Stomach smooth muscle (tissue), 2 donors: ENCODE data around the gene CLASRP.

Experiments
- H3K27ac ChIP-seq: one replicate; pipeline ENCODE4 v1.7.0; 2013; ENCODE audit warnings: mild to moderate bottlenecking, low read length, inconsistent platforms
- H3K27me3 ChIP-seq, 2 donors: one replicate each; pipeline ENCODE4 v1.7.0; 2013; ENCODE audit warnings: low read length in 2 of 2; ENCODE audit not compliant: insufficient read depth in 2 of 2, control insufficient read depth in 1 of 2
- H3K36me3 ChIP-seq, 2 donors: one replicate each; pipeline ENCODE4 v1.7.0; 2013; ENCODE audit warnings: low read length in 2 of 2; ENCODE audit not compliant: control insufficient read depth in 2 of 2, insufficient read depth in 2 of 2
- H3K4me1 ChIP-seq: one replicate; pipeline ENCODE4 v1.7.0; 2013; ENCODE audit warnings: low read length; ENCODE audit not compliant: control insufficient read depth, insufficient read depth
- H3K4me3 ChIP-seq, 2 donors: one replicate each; pipeline ENCODE4 v1.7.0; 2013; ENCODE audit warnings: low read length in 2 of 2
- H3K9ac ChIP-seq, 2 donors: one replicate each; pipeline ENCODE4 v1.7.0; 2013; ENCODE audit warnings: low read length in 2 of 2, mild to moderate bottlenecking in 1 of 2
- H3K9me3 ChIP-seq, 2 donors: one replicate each; pipeline ENCODE4 v1.7.0; 2013; ENCODE audit warnings: low read length in 2 of 2; ENCODE audit not compliant: control insufficient read depth in 2 of 2
- donor health status: healthy.
- donor health status: Pancreatic carcinoma.

CLASRP gene

GRCh38 chr19:45001087-45001739 lies 37.6 kb upstream of the CLASRP start, which contains the start of gene RELB:
RELB (plus strand) TSS chr19:45001464; CDS start chr19:45001580, 116 bp downstream.
- Histone ChIP-seq H3K27me3 (no peaks in the 10 kb centered on the region), H3K4me3 (peak within 1 kb of the TSS; percentile 73 to 79), H3K36me3 (no peaks in the 10 kb centered on the region), H3K9me3 (no peaks in the 10 kb centered on the region), H3K27ac (peak within 1 kb of the TSS; percentile 95), H3K4me1 (peaks cover 10% of the 10 kb centered on the region), H3K9ac (peak within 1 kb of the TSS; percentile 78 to 97)

- Histone ChIP-seq H3K9me3 (no peaks in the 10 kb centered on the region), H3K27ac (no peak overlapping the region), H3K4me3 (no peak overlapping the region), H3K36me3 (peaks cover 2 to 4% of the 10 kb centered on the region in 2 donors), H3K27me3 (no peaks in the 10 kb centered on the region), H3K4me1 (peaks cover 10% of the 10 kb centered on the region), H3K9ac (no peak overlapping the region)
Observed at GRCh38 chr19:45003485-45003884, 35.4 kb upstream of the CLASRP start.

DNA sequence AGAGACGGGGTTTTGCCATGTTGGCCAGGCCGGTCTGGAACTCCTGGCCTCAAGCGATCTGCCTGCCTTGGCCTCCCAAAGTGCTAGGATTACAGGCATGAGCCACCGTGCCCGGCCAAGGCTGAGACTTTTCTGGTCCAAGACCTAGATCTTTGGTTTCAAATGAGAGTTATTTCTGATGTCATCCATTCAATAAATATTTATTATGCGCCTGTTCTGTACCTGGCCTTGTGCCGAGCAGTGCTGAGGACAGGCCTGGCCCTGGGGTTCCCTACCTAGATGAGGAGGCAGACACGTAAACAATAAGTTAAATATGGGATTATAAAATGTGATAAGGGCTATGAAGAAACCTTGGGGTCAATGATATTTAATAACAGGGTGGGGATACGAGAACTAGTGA lies 33.1 kb upstream of the CLASRP start:
- Histone ChIP-seq H3K36me3 (peaks cover 2 to 4% of the 10 kb centered on the region in 2 donors), H3K9ac (no peak overlapping the region), H3K27me3 (no peaks in the 10 kb centered on the region), H3K27ac (no peak overlapping the region), H3K4me1 (peaks cover 9% of the 10 kb centered on the region), H3K4me3 (no peak overlapping the region), H3K9me3 (no peaks in the 10 kb centered on the region)

DNA sequence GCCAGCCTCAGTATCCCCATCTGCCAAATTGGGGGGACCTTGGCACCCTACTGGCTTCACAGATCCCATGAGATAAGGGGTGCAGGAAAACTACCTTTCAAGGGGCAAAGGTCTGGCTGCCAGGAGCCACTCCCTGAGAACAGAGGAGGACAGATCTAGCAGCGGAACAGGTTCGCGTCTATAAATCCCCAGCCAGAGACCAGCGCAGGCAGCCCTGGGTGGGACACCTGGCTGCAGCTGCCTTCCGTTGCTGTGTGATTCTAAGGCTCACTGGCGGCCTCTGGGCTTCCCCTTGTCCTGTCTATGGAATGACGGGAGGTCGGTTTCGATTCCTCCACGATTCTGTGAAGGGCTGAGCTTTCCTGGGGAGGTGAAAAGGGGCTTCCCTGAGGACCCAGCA lies 30.3 kb upstream of the CLASRP start:
- H3K36me3 ChIP-seq, result peaks cover 4 to 6% of the 10 kb centered on the region in 2 donors
- no peak overlapping the region for H3K27ac ChIP-seq
- H3K4me1 ChIP-seq, result no peaks in the 10 kb centered on the region
- no peaks in the 10 kb centered on the region for H3K27me3 ChIP-seq
- no peak overlapping the region for H3K4me3 ChIP-seq
- no peak overlapping the region for H3K9ac ChIP-seq
- H3K9me3 ChIP-seq, result no peaks in the 10 kb centered on the region

- Histone ChIP-seq H3K36me3 (peaks cover 4 to 6% of the 10 kb centered on the region in 2 donors), H3K27ac (no peak overlapping the region)
Observed at GRCh38 chr19:45009625-45010255, 29.1 kb upstream of the CLASRP start.

DNA sequence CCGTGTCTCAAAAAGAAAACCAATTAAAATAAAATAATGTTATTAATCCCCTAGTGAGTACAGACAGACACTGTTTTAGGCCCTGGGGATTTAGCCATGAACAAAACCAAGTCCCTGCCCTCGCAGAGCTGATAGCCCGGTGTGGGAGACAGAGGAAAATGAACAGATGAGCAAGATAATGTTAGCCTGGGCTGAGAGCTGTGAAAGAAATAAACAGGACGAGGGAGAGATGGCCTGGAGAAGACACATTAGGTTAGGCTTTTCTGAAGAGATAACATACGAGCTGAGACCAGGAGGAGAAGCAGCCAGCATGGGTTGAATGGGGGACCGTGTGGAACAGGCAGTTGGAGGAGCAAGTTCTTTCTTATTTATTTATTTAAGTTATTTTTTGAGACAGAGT lies 28.5 kb upstream of the CLASRP start:
- H3K9me3 ChIP-seq, result no peaks in the 10 kb centered on the region

More at GRCh38 chr19:45009625-45010255, 29.1 kb upstream of the CLASRP start:
- Histone ChIP-seq H3K4me3 (no peak overlapping the region), H3K4me1 (no peaks in the 10 kb centered on the region), H3K9ac (no peak overlapping the region), H3K9me3 (no peaks in the 10 kb centered on the region), H3K27me3 (no peaks in the 10 kb centered on the region)

GRCh38 chr19:45011959-45012358 lies 26.9 kb upstream of the CLASRP start:
- Histone ChIP-seq H3K27me3 (no peaks in the 10 kb centered on the region), H3K9me3 (no peaks in the 10 kb centered on the region), H3K36me3 (peaks cover 4 to 7% of the 10 kb centered on the region in 2 donors), H3K4me3 (no peak overlapping the region), H3K27ac (no peak overlapping the region), H3K4me1 (no peaks in the 10 kb centered on the region), H3K9ac (no peak overlapping the region)

More for the DNA sequence above, 28.5 kb upstream of the CLASRP start:
- peaks cover 6 to 8% of the 10 kb centered on the region in 2 donors for H3K36me3 ChIP-seq
- no peaks in the 10 kb centered on the region for H3K4me1 ChIP-seq
- no peak overlapping the region for H3K27ac ChIP-seq
- no peak overlapping the region for H3K4me3 ChIP-seq
- H3K27me3 ChIP-seq, result no peaks in the 10 kb centered on the region
- no peak overlapping the region for H3K9ac ChIP-seq

DNA sequence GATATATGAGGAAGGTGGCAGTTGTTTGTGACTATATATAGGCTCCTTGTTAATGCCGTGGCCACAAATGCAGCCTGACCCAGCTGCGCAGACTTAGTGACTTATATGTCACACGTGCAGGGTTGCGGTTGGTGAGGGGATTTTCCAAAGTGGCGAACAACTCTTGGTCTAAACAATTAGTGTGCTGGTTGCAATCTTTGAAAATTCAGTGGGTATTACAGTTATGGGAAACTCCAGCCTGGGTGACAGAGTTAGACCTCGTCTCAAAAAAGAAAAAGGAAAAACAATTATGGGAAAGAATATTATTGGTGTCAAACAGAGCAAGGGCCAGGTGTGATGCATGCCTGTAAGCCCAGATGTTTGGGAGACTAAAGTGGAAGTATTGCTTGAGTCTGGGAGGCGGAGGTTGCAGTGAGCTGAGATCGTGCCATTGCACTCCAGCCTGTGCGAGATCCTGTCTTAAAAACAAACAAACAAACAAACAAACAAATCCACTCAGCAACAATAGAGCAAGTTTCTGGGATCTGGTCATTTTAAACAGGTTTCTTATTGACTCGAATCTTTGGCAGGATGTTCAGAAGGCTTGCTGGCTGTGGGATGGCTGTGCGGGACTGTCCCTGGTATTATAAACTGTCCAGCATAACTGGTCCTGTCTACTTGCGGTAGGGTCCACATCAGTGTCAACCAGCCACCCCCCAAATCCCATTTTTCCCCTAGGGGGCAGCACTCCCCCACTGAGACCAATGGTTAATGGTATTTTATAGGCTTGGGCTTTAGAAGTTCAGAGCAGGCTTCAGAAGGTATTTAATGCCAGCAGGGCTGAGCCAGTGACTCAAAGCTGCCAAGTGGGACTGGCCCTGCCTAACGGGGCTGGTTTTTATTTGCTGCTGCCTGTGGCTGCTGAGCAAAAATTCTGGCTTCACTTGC lies 22.2 kb upstream of the CLASRP start:
- no peak overlapping the region for H3K27ac ChIP-seq
- no peaks in the 10 kb centered on the region for H3K4me1 ChIP-seq
- H3K4me3 ChIP-seq, result no peak overlapping the region
- no peaks in the 10 kb centered on the region for H3K27me3 ChIP-seq
- H3K36me3 ChIP-seq, result peaks cover 4 to 7% of the 10 kb centered on the region in 2 donors
- peak overlapping the region in 1 of 2 donors; percentile 13 for H3K9ac ChIP-seq
- H3K9me3 ChIP-seq, result no peaks in the 10 kb centered on the region

GRCh38 chr19:45019187-45019586 lies 19.7 kb upstream of the CLASRP start:
- H3K4me3 ChIP-seq, result no peak overlapping the region
- no peak overlapping the region for H3K27ac ChIP-seq
- no peaks in the 10 kb centered on the region for H3K9me3 ChIP-seq
- peaks cover 0 to 7% of the 10 kb centered on the region in 2 donors for H3K36me3 ChIP-seq
- no peaks in the 10 kb centered on the region for H3K27me3 ChIP-seq
- H3K9ac ChIP-seq, result no peak overlapping the region
- no peaks in the 10 kb centered on the region for H3K4me1 ChIP-seq

DNA sequence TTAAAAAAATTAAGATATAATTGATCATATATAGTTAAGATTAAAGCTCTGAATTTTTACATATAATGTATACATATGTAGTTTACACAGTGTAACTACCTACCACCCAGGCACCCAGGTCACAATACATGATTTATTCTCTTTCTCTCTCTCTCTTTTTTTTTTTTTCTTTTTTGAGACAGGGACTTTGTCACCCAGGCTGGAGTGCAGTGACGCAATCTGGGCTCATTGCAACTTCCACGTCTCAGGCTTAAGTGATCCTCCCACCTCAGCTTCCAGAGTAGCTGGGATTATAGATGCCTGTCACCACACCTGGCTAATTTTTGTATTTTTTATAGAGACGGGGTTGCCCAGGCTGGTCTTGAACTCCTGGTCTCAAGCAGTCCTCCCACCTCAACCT lies 18.8 kb upstream of the CLASRP start:
- Histone ChIP-seq H3K9me3 (no peaks in the 10 kb centered on the region), H3K9ac (no peak overlapping the region), H3K4me3 (no peak overlapping the region), H3K36me3 (peaks cover 0 to 5% of the 10 kb centered on the region in 2 donors), H3K4me1 (no peaks in the 10 kb centered on the region), H3K27me3 (no peaks in the 10 kb centered on the region), H3K27ac (no peak overlapping the region)
